ENCODE data around the gene ASIC4. TPM values are rescaled to one million over a fixed set of nuclear protein-coding genes. Genes with fewer than 3 reads are reported as not detected.

The ASIC4 gene
- total RNA-seq, 1 experiment from 2014 or later: 2.1 TPM

DNA sequence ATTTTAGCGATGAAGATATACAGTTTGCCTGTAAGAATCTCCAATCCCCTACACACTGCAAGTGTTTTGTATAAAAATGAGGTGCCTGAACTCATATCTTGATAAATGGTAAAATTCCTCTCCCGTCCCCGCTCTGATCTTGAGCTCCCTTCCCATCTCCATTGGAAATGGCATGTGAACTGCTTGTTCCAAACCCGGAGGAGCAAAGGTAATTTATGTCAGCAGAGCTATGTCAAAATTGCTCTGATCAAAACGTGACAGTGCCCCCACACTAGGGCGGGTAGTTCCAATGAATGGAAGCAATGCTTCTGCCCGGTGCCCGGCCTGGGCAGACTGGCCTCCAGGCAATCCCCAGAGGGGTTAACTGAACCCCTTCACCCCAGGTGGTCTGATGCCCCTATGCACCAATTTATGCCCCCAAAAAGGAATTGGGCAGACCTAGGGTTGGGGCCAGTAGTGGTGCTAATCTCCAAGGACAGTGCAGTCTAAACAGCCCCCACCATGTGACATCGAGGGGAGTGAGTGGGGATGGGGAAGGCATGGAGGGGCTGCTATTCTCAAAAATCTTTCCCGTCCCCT is 19.2 kb upstream of the ASIC4 start:
- ATAC-seq (no peak), DNase-seq (ENCODE audit: low read depth, low spot score) (no peak)
- TF ChIP-seq, protein P1, sequence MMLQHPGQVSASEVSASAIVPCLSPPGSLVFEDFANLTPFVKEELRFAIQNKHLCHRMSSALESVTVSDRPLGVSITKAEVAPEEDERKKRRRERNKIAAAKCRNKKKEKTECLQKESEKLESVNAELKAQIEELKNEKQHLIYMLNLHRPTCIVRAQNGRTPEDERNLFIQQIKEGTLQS (IDR thresholded peaks at IDR 0.05): no peak
- TF ChIP-seq, protein P2, sequence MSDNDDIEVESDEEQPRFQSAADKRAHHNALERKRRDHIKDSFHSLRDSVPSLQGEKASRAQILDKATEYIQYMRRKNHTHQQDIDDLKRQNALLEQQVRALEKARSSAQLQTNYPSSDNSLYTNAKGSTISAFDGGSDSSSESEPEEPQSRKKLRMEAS (IDR thresholded peaks at IDR 0.05): no peak
- TF ChIP-seq JUND (IDR thresholded peaks at IDR 0.05): no peak
- TF ChIP-seq, protein P3, sequence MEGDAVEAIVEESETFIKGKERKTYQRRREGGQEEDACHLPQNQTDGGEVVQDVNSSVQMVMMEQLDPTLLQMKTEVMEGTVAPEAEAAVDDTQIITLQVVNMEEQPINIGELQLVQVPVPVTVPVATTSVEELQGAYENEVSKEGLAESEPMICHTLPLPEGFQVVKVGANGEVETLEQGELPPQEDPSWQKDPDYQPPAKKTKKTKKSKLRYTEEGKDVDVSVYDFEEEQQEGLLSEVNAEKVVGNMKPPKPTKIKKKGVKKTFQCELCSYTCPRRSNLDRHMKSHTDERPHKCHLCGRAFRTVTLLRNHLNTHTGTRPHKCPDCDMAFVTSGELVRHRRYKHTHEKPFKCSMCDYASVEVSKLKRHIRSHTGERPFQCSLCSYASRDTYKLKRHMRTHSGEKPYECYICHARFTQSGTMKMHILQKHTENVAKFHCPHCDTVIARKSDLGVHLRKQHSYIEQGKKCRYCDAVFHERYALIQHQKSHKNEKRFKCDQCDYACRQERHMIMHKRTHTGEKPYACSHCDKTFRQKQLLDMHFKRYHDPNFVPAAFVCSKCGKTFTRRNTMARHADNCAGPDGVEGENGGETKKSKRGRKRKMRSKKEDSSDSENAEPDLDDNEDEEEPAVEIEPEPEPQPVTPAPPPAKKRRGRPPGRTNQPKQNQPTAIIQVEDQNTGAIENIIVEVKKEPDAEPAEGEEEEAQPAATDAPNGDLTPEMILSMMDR (IDR thresholded peaks at IDR 0.05 in 2 of 3, conservative IDR thresholded peaks at IDR 0.05 in 1 of 3; ENCODE audit: borderline replicate concordance in 1 of 3, insufficient read depth in 1 of 3, low read depth in 2 of 3, low read length in 2 of 3): no peak
- TF ChIP-seq CEBPB (IDR thresholded peaks at IDR 0.05; ENCODE audit: low read depth): no peak
- TF ChIP-seq FOSL1 (IDR thresholded peaks at IDR 0.05; ENCODE audit: low read depth): no peak
- no peaks in the 10 kb centered on the region for H3K9me2 ChIP-seq (ENCODE audit: insufficient read depth)
- no peaks in the 10 kb centered on the region for H4K20me1 ChIP-seq (ENCODE audit: insufficient read depth)
- H3K4me1 ChIP-seq (ENCODE audit: control insufficient read depth in 1 of 2, insufficient read depth in 2 of 2, low read length in 2 of 2): peaks cover 19 to 34% of the 10 kb centered on the region in 2 experiments
- peaks cover 12% of the 10 kb centered on the region for H3K79me2 ChIP-seq (ENCODE audit: insufficient read depth, low read length)
- H3K9ac ChIP-seq (ENCODE audit: low read length): no peak overlapping the region
- CTCF ChIA-PET: interaction anchor here (0.6 to 4.2 kb wide), 25 partner anchors 8 to 232 kb away, joined by 3 to 103 read pairs (median 6); partner anchors contain the start of genes DNPEP and STK11IP
- H3K36me3 ChIP-seq (ENCODE audit: control insufficient read depth in 1 of 2, insufficient read depth in 2 of 2, low read length in 2 of 2): no peaks in the 10 kb centered on the region
- peak overlapping the region; percentile 45; the same call in 1 of the 2 replicates for H3K4me2 ChIP-seq (ENCODE audit: low read length)
- no peak overlapping the region for H2AFZ ChIP-seq (ENCODE audit: low read depth, low read length, poor library complexity, severe bottlenecking)
- no peaks in the 10 kb centered on the region for H3K27me3 ChIP-seq (ENCODE audit: insufficient read depth, low read length)
- intact Hi-C loops (cut with micrococcal nuclease): loop anchor here (1.0 to 2.0 kb wide), 2 partner anchors 18 to 35 kb away; no protein-coding TSS in a partner anchor
- H3K4me3 ChIP-seq (replicated peaks in 1 of 2; ENCODE audit: low read depth in 1 of 2, low read length in 2 of 2): no peak overlapping the region
- BruUV-seq (replicated peaks): no TSS peak
- no peak overlapping the region for H3K27ac ChIP-seq (ENCODE audit: low read depth, low read length)
- POLR2A ChIA-PET: interaction anchor here (1.0 kb wide), 1 partner anchor 35 kb away, joined by 9 read pairs; no protein-coding TSS in a partner anchor
- no peaks in the 10 kb centered on the region for H3K9me3 ChIP-seq (ENCODE audit: control insufficient read depth in 1 of 2, insufficient read depth in 1 of 2, low read depth in 1 of 2, low read length in 2 of 2)
- RAD21 ChIA-PET (ENCODE audit: low non-redundant PET in 1 of 2, low total read pairs in 2 of 2, uncharacterized antibody in 2 of 2, unreplicated experiment in 2 of 2): interaction anchor here (1.0 to 1.5 kb wide), 3 partner anchors 27 to 35 kb away, joined by 3 to 18 read pairs (median 12); no protein-coding TSS in a partner anchor
